ENCODE measurements around the gene CDC14B.

The CDC14B gene

GRCh38 chr9:96661711-96662110 lies 42.1 kb upstream of the CDC14B start:
- TF ChIP-seq, protein P1, sequence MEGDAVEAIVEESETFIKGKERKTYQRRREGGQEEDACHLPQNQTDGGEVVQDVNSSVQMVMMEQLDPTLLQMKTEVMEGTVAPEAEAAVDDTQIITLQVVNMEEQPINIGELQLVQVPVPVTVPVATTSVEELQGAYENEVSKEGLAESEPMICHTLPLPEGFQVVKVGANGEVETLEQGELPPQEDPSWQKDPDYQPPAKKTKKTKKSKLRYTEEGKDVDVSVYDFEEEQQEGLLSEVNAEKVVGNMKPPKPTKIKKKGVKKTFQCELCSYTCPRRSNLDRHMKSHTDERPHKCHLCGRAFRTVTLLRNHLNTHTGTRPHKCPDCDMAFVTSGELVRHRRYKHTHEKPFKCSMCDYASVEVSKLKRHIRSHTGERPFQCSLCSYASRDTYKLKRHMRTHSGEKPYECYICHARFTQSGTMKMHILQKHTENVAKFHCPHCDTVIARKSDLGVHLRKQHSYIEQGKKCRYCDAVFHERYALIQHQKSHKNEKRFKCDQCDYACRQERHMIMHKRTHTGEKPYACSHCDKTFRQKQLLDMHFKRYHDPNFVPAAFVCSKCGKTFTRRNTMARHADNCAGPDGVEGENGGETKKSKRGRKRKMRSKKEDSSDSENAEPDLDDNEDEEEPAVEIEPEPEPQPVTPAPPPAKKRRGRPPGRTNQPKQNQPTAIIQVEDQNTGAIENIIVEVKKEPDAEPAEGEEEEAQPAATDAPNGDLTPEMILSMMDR (IDR thresholded peaks at IDR 0.05; ENCODE audit: low read depth, low read length, missing control alignments): no peak
- H3K4me3 ChIP-seq (replicated peaks; ENCODE audit: low read depth, low read length): no peak overlapping the region
- no peak for DNase-seq (ENCODE audit: extremely low read depth, low read depth)

DNA sequence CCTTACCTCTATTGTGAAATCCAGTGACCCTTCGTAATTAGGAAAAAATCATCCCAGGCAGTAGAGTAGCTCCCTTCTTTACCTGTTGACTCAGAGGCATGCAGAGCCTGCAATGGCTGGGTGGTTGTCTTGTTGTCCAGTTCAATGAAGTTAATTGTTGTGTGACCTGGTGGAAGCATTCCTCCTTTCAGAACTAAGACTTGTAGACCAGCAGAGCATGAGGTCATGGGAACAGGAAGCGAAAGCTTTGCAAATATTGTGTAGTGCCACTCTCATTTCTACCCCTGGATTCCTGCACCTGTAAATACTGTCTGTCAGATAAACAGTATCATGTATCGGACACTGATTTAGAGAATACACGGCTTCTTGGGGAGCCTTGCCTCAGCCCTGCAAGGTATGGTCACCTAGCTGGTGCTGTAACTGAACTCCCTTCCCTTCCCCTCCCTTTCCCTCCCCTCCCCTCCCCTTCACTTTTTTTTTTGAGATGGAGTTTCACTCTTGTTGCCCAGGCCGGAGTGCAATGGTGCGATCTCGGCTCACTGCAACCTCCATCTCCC lies 41.1 kb upstream of the CDC14B start:
- TF ChIP-seq, protein P1 (IDR thresholded peaks at IDR 0.05; ENCODE audit: low read depth, low read length, missing control alignments): no peak
- DNase-seq (ENCODE audit: extremely low read depth, low read depth): no peak
- no peak overlapping the region for H3K4me3 ChIP-seq (replicated peaks; ENCODE audit: low read depth, low read length)

GRCh38 chr9:96655198-96655851 lies 35.7 kb upstream of the CDC14B start, which contains the start of gene PRXL2C:
TSS of gene PRXL2C (minus strand) at chr9:96655317. CDS start at chr9:96655281, 36 bp downstream.
- DNase-seq (ENCODE audit: extremely low read depth, low read depth): no peak
- H3K4me3 ChIP-seq (replicated peaks; ENCODE audit: low read depth, low read length): peak within 1 kb of the TSS; percentile 60
- TF ChIP-seq, protein P1 (IDR thresholded peaks at IDR 0.05; ENCODE audit: low read depth, low read length, missing control alignments): no peak

GRCh38 chr9:96654450-96655197 lies 35.0 kb upstream of the CDC14B start:
- DNase-seq (ENCODE audit: extremely low read depth, low read depth): peak; percentile 71
- peak overlapping the region; percentile 60 for H3K4me3 ChIP-seq (replicated peaks; ENCODE audit: low read depth, low read length)
- TF ChIP-seq, protein P1 (IDR thresholded peaks at IDR 0.05; ENCODE audit: low read depth, low read length, missing control alignments): no peak

GRCh38 chr9:96651626-96652025 lies 32.0 kb upstream of the CDC14B start:
- no peak for DNase-seq (ENCODE audit: extremely low read depth, low read depth)
- TF ChIP-seq, protein P1 (IDR thresholded peaks at IDR 0.05; ENCODE audit: low read depth, low read length, missing control alignments): peak; percentile 29
- no peak overlapping the region for H3K4me3 ChIP-seq (replicated peaks; ENCODE audit: low read depth, low read length)

- TF ChIP-seq, protein P1 (IDR thresholded peaks at IDR 0.05; ENCODE audit: low read depth, low read length, missing control alignments): no peak
- H3K4me3 ChIP-seq (replicated peaks; ENCODE audit: low read depth, low read length): no peak overlapping the region
- DNase-seq (ENCODE audit: extremely low read depth, low read depth): no peak
Measured at GRCh38 chr9:96649620-96650324, 30.1 kb upstream of the CDC14B start.
